KMS-11 (cell line): ENCODE results near the gene HRH3.
A peak's percentile ranks its signal among the peaks of the same experiment; 100 is the strongest.

Experiments
- H2AFZ ChIP-seq: fragments of 200-600 bp; sonication (generic); 2 replicates; pipeline ENCODE4 v1.6.1; 2016; ENCODE audit warnings: antibody characterized with exemption, mixed run types, low read depth
- H3K27ac ChIP-seq: fragments of 200-600 bp; sonication (generic); 2 replicates; pipeline ENCODE4 v1.6.1; 2016; ENCODE audit warnings: mild to moderate bottlenecking, mixed run types
- H3K27me3 ChIP-seq: fragments of 200-600 bp; sonication (generic); 2 replicates; pipeline ENCODE4 v1.6.1; 2017; ENCODE audit warnings: mild to moderate bottlenecking, low read depth, mixed run types, moderate library complexity; ENCODE audit not compliant: insufficient read depth
- H3K36me3 ChIP-seq: fragments of 200-600 bp; sonication (generic); 2 replicates; pipeline ENCODE4 v1.6.1; 2017; ENCODE audit warnings: mild to moderate bottlenecking, mixed run types; ENCODE audit not compliant: insufficient read depth
- H3K4me1 ChIP-seq: fragments of 200-600 bp; sonication (generic); 2 replicates; pipeline ENCODE4 v1.6.1; 2016; ENCODE audit warnings: mild to moderate bottlenecking, low read depth, mixed run types; ENCODE audit not compliant: poor library complexity, severe bottlenecking
- H3K4me2 ChIP-seq: fragments of 200-600 bp; sonication (generic); 2 replicates; pipeline ENCODE4 v1.7.0; 2016; ENCODE audit warnings: mild to moderate bottlenecking, mixed run types
- H3K4me3 ChIP-seq: fragments of 200-600 bp; sonication (generic); IDR thresholded peaks from 2 replicates; pipeline ENCODE4 v1.6.1; 2017; ENCODE audit warnings: low read depth, low read length, mixed read lengths; ENCODE audit not compliant: insufficient read depth
- H3K79me2 ChIP-seq: fragments of 200-600 bp; sonication (generic); 2 replicates; pipeline ENCODE4 v1.6.1; 2016; ENCODE audit warnings: low read depth, mixed run types; ENCODE audit not compliant: insufficient read depth
- H3K9ac ChIP-seq: fragments of 200-600 bp; sonication (generic); 2 replicates; pipeline ENCODE4 v1.6.1; 2016; ENCODE audit warnings: mild to moderate bottlenecking, mixed run types
- H4K20me1 ChIP-seq: fragments of 200-600 bp; sonication (generic); 2 replicates; pipeline ENCODE4 v1.6.1; 2016; ENCODE audit warnings: mild to moderate bottlenecking, mixed run types; ENCODE audit not compliant: insufficient read depth
- TF ChIP-seq, protein P1 (sequence below): fragments of 200-600 bp; sonication (generic); conservative IDR thresholded peaks from 2 replicates; pipeline ENCODE4 v1.6.1; 2017; ENCODE audit warnings: low read depth, mild to moderate bottlenecking, antibody characterized with exemption, low read length, moderate library complexity, mixed read lengths

Gene HRH3

DNA sequence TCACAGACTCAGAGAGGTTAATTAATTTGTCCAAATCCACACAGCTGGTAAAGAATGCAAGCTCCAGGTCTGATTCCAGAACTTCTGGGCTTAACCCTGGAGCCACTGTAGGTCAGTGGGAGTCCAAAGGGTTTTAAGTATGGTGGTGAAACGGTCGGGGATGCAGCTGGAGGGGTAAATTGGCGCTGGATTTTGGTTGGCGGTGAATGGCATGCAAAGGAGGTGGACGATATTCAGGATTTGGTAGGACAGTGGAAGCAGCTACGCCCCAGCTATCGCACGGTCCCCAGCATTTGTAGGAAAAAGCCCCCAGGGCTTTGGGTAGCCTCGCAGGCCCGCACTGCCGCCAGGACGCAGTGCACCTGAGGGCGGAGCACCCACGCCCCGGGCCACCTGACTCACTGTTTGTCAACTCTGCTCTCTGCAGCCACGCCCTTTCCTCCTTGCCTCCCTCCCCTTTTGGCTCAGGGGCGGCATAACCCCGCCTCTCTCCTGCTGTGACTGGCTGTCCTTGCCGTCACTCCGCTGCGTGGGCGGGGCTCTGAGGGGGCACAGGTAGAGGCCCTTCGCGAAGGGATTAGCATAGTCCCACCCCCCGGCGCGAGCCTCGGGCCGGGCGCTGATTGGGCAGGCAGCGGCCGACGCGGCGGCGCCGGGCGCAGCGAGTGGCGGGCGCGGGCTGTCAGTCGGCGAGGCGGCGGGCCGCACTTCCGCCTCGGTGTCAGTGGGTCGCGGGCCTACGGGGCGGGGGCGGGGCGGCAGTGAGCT is 17.9 kb upstream of the HRH3 start, which contains the start of gene OSBPL2:
TSS of gene OSBPL2 (plus strand) at position 721 of the 768 bp plus-strand sequence. CDS start 17,664 bp downstream, outside the sequence.
- peak within 1 kb of the TSS; percentile 55; the same call in 1 of the 2 replicates for H3K9ac ChIP-seq
- H3K4me2 ChIP-seq, result peak within 1 kb of the TSS; percentile 75
- TF ChIP-seq, protein P1, sequence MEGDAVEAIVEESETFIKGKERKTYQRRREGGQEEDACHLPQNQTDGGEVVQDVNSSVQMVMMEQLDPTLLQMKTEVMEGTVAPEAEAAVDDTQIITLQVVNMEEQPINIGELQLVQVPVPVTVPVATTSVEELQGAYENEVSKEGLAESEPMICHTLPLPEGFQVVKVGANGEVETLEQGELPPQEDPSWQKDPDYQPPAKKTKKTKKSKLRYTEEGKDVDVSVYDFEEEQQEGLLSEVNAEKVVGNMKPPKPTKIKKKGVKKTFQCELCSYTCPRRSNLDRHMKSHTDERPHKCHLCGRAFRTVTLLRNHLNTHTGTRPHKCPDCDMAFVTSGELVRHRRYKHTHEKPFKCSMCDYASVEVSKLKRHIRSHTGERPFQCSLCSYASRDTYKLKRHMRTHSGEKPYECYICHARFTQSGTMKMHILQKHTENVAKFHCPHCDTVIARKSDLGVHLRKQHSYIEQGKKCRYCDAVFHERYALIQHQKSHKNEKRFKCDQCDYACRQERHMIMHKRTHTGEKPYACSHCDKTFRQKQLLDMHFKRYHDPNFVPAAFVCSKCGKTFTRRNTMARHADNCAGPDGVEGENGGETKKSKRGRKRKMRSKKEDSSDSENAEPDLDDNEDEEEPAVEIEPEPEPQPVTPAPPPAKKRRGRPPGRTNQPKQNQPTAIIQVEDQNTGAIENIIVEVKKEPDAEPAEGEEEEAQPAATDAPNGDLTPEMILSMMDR, result no peak
- H3K27ac ChIP-seq, result no peak within 1 kb of the TSS
- peak within 1 kb of the TSS; percentile 57 for H2AFZ ChIP-seq
- H3K4me3 ChIP-seq, result no peak within 1 kb of the TSS
- H4K20me1 ChIP-seq, result no peaks in the 10 kb centered on the region
- H3K4me1 ChIP-seq, result peaks cover 9% of the 10 kb centered on the region
- no peaks in the 10 kb centered on the region for H3K36me3 ChIP-seq
- H3K27me3 ChIP-seq, result peaks cover 34% of the 10 kb centered on the region
- no peaks in the 10 kb centered on the region; the same call in 1 of the 2 replicates for H3K79me2 ChIP-seq

DNA sequence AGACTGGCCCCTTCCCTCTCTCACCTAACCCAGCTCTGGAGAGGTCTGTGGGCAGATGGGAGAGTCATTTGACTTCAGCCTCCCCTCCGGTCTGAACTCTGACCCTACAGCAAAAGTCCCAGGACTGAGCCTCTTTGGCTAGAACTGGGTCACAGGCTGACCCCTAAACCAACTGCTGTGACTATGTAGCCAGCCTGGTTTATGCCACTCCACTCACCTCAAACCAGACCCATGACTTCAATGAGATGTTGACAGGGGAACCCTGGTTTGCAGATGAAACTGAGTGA is 17.4 kb upstream of the HRH3 start:
- Histone ChIP-seq H3K4me2 (peak overlapping the region; percentile 75), H3K27ac (no peak overlapping the region), H3K4me3 (no peak overlapping the region), H3K36me3 (no peaks in the 10 kb centered on the region), H3K27me3 (peaks cover 38% of the 10 kb centered on the region), H4K20me1 (no peaks in the 10 kb centered on the region), H3K79me2 (no peaks in the 10 kb centered on the region; the same call in 1 of the 2 replicates), H3K4me1 (peaks cover 9% of the 10 kb centered on the region), H2AFZ (peak overlapping the region; percentile 57), H3K9ac (no peak overlapping the region)
- TF ChIP-seq, protein P1, result no peak

DNA sequence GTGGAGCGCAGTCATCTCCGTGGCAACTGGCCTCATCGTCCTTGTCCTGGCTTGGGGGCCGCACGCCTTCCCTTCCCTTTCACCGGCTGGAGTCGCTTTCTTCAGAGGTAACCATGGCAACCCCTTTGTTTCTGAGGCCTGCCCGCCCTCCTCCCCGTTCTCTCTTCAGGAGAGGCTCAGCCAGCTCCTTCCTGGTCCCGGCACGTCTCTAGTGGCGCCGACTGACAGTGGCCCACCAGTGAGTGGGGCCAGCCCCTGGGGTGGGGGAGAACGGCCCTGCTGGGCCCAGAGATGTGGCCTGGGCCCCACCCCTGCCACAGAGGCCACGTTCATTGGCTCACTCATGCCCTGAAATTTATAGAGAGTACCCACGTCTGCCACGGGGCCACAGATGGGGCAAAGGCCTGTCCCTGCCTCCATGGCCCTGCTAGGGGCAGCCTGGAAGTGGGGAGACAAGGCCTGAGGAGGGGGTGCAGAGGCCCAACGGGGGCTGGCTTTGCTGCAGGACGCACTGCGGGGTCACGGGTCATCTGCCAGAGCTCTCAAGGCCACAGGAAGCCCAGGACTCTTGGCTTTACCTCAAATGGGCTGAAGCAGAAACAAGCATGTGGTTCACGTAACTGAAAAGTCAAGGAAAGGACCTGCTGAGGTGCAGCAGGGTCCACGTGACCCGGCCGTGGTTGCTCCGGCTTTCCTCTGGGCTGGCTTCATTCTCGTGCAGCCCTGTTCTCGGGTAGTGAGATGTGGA is 16.9 kb upstream of the HRH3 start:
- Histone ChIP-seq H3K4me1 (peaks cover 9% of the 10 kb centered on the region), H3K27ac (no peak overlapping the region), H3K4me3 (no peak overlapping the region), H3K36me3 (no peaks in the 10 kb centered on the region), H4K20me1 (no peaks in the 10 kb centered on the region), H3K27me3 (peaks cover 43% of the 10 kb centered on the region), H2AFZ (no peak overlapping the region), H3K79me2 (no peaks in the 10 kb centered on the region; the same call in 1 of the 2 replicates), H3K4me2 (no peak overlapping the region; the same call in 1 of the 2 replicates), H3K9ac (no peak overlapping the region)
- TF ChIP-seq, protein P1, result no peak

DNA sequence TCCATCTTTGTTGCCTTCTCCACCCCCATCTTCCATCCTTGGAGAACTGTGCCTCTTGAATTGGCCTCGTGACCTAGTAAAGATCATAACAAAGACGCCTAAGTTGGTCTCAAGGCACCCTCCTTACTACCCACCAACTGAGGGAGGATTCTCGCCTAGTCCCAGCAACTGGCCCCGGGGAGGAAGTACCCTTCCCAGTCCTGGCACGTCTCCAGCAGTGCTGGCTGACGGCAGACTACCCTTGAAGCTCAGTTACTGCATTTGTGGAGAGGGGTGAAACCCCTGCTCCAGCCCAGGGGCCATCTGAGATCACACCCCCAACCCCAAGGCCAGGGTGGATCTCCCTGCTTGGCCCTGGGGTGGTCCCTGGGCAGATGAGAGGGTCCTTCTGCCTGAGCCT is 16.1 kb upstream of the HRH3 start:
- Histone ChIP-seq H3K79me2 (no peaks in the 10 kb centered on the region; the same call in 1 of the 2 replicates), H3K4me3 (no peak overlapping the region), H3K27me3 (peaks cover 50% of the 10 kb centered on the region), H2AFZ (no peak overlapping the region), H3K27ac (no peak overlapping the region), H4K20me1 (no peaks in the 10 kb centered on the region), H3K36me3 (no peaks in the 10 kb centered on the region), H3K4me1 (peaks cover 9% of the 10 kb centered on the region), H3K9ac (no peak overlapping the region), H3K4me2 (no peak overlapping the region)
- TF ChIP-seq, protein P1, result no peak
